Stimulated activated CD8-positive, alpha-beta memory T cell treated with anti-CD3 and anti-CD28 coated beads, Interleukin-7, amount 100 ng/mL, for 4 hours (primary cell): ENCODE measurements around the gene B3GALT6.
"Not testable (repeated sequence)": the region's sequence is repeated elsewhere in the genome, so short reads cannot be mapped to it uniquely, and the experiment has no call there.

Experiments used
- DNase-seq, 2 donors: peaks; one replicate each; pipeline ENCODE4 v3.0.0-alpha.2; 2020; ENCODE audit warnings: low read depth in 2 of 2

Gene B3GALT6

GRCh38 chr1:1244192-1244811 lies 12.3 kb downstream of the B3GALT6 start:
- no peak for DNase-seq

GRCh38 chr1:1245178-1245816 lies 13.3 kb downstream of the B3GALT6 start:
- DNase-seq: no peak

GRCh38 chr1:1245817-1246576 lies 14.0 kb downstream of the B3GALT6 start:
- no peak for DNase-seq

GRCh38 chr1:1246577-1247340 lies 14.7 kb downstream of the B3GALT6 start, which contains the start of gene C1QTNF12:
TSS of gene C1QTNF12 (minus strand) at chr1:1246722. CDS start at chr1:1246690, 32 bp downstream.
- no peak for DNase-seq

- DNase-seq: no peak
Observed at GRCh38 chr1:1247341-1247913, 15.4 kb downstream of the B3GALT6 start.

GRCh38 chr1:1248009-1248913 lies 16.2 kb downstream of the B3GALT6 start:
- not testable (repeated sequence) for DNase-seq

GRCh38 chr1:1250786-1251284 lies 18.8 kb downstream of the B3GALT6 start:
- DNase-seq: peak; percentile 59 to 79

GRCh38 chr1:1253314-1253713 lies 21.3 kb downstream of the B3GALT6 start:
- no peak for DNase-seq

GRCh38 chr1:1253972-1254666 lies 22.1 kb downstream of the B3GALT6 start:
- DNase-seq: no peak

- no peak for DNase-seq
Observed at GRCh38 chr1:1254667-1254998, 22.6 kb downstream of the B3GALT6 start.

- DNase-seq: no peak
Observed at GRCh38 chr1:1255078-1255477, 23.0 kb downstream of the B3GALT6 start.

- DNase-seq: no peak
Observed at GRCh38 chr1:1255611-1256010, 23.6 kb downstream of the B3GALT6 start.

GRCh38 chr1:1256956-1257871 lies 25.2 kb downstream of the B3GALT6 start:
- no peak for DNase-seq

- no peak for DNase-seq
Observed at GRCh38 chr1:1259119-1259488, 27.1 kb downstream of the B3GALT6 start.

GRCh38 chr1:1259540-1259939 lies 27.5 kb downstream of the B3GALT6 start:
- DNase-seq: no peak

- DNase-seq: no peak
Observed at GRCh38 chr1:1259951-1260600, 28.0 kb downstream of the B3GALT6 start.

- no peak for DNase-seq
Observed at GRCh38 chr1:1260843-1261560, 29.0 kb downstream of the B3GALT6 start.

- no peak for DNase-seq
Observed at GRCh38 chr1:1262071-1262470, 30.0 kb downstream of the B3GALT6 start.
